Measurements from ENCODE around the gene ADRB1. TPM values are rescaled to one million over a fixed set of nuclear protein-coding genes. Genes with fewer than 3 reads are reported as not detected.

Gene ADRB1
- total RNA-seq: 26.4 TPM
- long read RNA-seq, transcript ADRB1-201 (1 exons, 2,853 nt): major isoform, 42 of 43 reads
- long read RNA-seq, partial matches to known transcripts: 0 of 43 reads
- long read RNA-seq, other reads (novel, unspliced or antisense): 1 of 43 reads

DNA sequence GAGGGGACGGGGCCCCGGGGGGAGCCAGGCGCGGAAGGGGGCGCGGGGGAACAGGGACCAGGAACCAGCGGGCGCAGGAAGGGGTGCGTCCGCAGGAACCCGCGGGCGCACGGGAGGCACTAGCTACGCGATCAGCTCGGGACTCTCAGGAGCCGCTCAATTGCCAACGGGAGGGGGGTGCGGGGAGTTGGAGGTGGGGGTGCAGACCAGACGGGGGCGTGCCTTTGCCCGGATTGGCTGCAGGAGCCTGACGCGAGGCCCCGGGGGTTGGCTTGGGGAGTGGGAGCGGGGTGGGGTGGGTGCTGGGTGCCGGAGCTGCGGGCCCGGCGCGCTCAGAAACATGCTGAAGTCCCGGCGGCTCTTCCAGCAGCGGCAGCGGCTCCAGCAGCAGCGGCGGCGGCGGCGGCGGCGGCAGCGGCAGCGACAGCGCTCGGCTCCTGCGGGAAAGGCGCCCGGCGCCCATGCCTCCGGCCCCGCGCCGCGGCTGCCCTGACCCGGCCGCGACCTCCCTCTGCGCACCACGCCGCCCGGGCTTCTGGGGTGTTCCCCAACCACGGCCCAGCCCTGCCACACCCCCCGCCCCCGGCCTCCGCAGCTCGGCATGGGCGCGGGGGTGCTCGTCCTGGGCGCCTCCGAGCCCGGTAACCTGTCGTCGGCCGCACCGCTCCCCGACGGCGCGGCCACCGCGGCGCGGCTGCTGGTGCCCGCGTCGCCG lies at the start of gene ADRB1:
Gene ADRB1, plus strand, starts transcription at position 335 of the 715 bp plus-strand sequence. Its CDS starts 267 bp downstream, at position 602.
- intact Hi-C loops (cut with DNase I): loop anchor here (2.0 to 5.0 kb wide), 5 partner anchors 59 to 189 kb away; partner anchors contain the start of genes DCLRE1A and NHLRC2

DNA sequence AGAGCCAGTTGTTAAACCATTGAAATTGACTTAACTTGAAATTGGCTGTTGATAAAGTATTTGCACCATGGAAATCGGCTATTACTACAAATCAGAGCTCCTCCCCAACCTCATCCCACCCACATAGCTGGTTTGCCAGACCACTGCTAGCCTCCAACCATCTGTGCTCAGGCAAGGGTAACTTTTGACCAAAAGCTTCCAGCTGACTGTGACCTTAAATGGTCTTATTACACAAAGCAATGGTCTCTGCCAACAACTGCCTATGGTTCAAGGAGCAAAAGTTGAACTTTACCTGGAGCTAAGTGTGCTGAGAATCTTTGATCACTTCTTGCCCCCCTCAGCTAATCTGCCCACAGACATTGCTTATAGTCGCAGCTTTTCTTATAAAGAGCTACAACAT lies 48.5 kb upstream of the ADRB1 start:
- no peak for DNase-seq (ENCODE audit: low spot score)
- intact Hi-C loops (cut with DNase I): no loop called here

More for the DNA sequence above, at the start of gene ADRB1:
- DNase-seq (ENCODE audit: low spot score): peak; percentile 93

DNA sequence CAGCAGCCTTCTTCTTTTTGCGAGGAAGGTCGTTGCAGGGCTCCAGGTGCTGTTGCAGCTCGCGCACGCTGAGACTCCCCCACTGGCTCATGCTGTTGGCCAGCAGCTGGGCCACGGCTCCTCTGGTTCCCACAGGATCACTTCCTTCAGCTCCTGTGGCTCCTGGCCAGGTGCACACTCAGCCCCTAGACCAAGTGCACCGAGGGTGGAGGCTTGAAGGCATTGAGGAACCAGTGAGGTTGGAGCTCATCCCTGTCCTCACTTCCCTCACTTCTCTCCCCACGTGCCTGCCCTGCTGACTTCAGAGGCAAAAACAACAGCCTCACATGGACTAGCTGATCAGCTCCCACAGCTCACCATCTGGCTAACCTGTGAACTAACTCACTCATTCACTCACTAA lies 46.2 kb upstream of the ADRB1 start:
- no peak for DNase-seq (ENCODE audit: low spot score)
- intact Hi-C loops (cut with DNase I): no loop called here

DNA sequence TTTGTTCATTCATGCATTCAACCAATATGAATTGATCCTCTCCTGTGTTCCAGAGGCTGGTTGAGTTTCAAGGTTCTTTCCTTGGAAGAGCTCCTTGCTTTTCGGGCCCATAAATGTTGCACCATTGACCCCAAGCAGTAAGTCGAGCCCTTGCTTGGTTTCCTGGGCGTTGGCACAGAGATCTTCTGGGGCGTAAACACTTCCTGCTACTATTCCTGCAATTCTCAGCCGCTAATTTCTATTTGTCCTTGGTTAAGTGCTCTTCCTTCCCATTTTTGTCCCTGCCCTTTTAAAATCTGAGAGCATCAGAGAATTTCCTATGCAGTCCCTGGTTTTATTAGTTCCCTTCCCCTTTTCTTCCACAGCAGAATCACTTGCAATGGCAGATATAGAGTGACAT lies 44.1 kb upstream of the ADRB1 start:
- DNase-seq (ENCODE audit: low spot score): no peak
- intact Hi-C loops (cut with DNase I): no loop called here

DNA sequence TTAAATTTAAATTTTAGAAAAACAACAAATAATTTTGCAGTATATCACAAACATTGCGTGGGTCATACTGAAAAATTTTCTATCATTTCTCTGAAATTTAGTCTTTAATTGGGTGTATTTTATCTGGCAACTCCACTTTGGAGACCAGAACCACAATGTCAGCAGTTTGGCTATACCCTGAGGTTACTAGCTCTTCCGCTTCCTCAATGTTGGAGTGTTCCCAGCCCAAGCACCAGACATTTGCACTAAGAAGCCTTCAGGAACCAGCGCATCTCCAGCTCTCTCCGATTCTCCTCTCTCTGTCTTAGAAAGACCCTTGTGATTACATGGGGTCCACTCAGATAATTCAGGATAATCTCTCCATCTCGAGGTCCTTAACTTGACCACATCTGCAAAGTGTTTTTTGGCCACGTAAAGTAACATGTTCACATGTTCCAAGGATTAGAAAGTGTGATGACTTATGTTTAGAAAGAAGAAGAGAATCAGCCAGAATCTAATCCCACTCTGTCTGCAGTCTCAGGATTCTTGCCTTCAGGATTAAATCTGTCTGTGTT lies 43.1 kb upstream of the ADRB1 start:
- intact Hi-C loops (cut with DNase I): no loop called here
- no peak for DNase-seq (ENCODE audit: low spot score)

DNA sequence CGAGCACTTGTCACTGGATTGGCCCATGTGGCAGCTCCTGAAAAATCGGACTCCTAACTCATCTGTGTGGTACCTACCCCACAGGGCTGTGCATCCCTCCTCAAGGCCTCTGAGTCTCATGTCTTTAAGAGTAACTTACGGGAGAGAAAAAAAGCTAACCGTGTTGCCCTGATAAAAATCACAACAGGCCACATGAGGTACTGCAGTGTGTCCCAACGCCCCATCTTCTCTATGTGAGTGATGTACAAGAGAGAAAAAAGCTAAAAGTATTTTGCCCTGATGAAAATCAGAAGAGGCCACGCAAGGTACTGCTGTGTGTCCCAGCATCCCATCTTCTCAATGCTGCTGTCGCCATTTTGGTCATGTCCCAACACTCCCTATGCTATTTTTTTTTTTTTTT lies 41.2 kb upstream of the ADRB1 start:
- intact Hi-C loops (cut with DNase I): no loop called here

DNA sequence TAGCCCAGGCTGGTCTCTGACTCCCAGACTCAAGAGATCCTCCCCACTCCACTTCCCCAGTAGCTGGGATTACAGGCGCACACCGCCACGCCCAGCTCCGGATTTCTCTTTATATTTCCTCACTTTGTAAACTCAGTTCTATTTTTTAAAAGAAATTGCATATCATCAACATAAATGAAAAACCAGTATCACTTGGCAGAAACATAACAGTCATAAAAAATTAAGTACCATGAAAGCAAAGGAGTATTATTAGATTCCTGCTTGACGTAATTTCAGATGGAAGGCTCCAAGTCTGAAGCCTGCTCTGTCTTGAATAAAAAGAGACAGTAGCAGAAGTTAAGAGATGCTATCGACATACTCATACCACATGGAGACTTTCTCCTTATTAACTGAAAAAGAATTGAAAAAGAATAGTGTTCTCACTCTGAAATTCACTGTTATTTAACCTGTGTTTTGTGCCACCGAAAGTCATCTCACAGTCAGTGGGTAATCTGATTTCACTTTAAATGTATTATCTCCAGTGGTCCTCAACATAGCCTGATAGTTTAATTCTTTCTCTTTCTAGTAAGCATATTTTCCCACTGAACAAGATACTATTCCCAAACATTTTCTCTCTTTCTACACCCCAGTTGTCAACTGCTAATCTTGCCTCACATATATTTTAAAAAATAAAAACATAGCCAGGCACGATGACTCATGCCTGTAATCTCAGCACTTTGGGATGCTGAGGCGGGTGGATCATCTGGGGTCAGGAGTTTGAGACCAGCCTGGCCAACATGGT lies 40.3 kb upstream of the ADRB1 start:
- no peak for DNase-seq (ENCODE audit: low spot score)
- intact Hi-C loops (cut with DNase I): no loop called here

More for the DNA sequence above, 41.2 kb upstream of the ADRB1 start:
- DNase-seq (ENCODE audit: low spot score): no peak

DNA sequence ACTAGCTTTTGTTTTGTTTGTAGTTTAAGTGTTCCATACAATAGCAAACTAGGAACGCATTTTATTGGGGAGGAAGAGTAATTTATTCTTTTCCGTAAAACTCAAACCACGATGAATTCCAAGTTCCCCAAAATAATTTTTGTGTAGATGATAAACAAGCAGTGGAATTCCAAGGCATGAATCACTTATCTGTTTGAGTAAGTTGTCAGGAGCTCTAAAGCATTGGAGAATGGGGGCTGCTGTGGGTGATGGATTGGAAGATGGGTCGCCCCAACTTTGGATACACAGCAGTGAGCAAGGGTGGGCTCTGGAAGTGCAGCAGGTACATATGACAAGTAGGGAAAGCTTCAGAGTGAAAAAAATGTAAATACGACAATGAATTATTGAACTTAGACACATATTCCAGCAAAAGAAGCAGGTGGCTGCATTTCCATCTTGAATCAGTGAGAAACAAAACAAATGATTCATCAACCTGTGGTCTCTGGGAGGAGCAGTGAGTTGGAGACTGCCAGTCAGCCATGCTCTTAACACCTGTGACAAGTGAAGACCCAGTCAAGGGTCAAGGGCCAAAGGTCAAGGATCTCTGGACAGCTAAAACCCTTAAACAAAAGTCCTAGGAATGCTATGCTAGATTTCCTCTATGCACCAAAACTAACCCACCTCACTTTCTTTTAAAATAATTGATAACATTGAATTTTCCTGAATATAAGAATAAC lies 34.2 kb upstream of the ADRB1 start:
- intact Hi-C loops (cut with DNase I): no loop called here
- DNase-seq (ENCODE audit: low spot score): no peak

DNA sequence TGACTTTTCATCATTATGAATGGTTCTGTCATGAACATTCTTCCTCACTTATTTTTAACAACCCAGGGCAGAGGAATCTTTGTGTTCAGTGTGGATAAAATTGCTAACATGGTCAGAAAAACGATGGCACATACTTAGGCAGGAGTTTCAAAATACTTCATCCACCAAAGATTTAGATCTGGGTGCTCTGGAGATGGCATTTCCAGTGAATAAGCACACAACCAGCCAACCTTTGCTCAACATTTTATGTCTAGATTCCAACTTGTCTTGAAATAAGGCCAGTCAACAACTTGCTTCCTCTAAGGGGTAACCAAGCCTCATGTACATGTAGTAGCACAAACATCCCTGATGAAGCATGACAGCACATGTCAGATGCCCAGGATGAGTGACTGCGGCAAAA lies 33.4 kb upstream of the ADRB1 start:
- no peak for DNase-seq (ENCODE audit: low spot score)
- intact Hi-C loops (cut with DNase I): no loop called here

DNA sequence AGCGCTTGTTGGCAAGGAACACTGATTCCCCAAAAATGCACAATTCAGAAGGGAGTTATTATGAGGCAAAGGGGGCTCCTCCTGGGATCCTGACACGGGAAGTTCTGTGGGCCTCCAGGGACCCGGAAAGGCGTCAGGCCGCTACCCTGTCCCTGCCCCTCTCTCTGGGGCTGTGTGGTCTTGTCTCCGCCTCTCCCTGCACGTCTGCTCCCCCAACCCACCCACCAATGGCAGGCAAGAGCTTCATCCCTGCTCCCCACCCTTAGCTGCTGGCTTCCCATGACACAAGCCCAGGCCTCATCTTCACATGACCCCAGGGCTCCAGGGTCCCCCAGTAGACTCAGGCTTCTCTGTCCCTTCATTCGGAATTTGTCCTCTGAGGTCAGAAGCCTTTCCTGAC lies 31.0 kb upstream of the ADRB1 start:
- intact Hi-C loops (cut with DNase I): no loop called here
- DNase-seq (ENCODE audit: low spot score): no peak

DNA sequence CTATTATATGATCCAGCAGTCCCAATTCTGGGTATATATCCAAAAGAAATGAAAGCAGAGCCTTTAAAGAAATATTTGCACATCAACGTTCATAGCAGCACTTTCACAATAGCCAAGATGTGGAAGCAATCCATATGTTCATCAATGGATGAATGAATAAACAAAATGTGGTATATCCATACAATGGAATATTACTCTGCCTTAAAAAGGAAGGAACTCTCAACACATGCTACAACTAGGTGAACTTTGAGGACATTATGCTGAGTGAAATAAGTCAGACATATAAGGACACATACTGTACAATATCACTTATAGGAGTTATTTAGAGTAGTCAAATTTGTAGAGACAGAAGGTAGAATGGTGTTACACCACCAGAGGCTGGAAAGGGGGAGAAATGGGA lies 28.0 kb upstream of the ADRB1 start:
- no peak for DNase-seq (ENCODE audit: low spot score)
- intact Hi-C loops (cut with DNase I): no loop called here

DNA sequence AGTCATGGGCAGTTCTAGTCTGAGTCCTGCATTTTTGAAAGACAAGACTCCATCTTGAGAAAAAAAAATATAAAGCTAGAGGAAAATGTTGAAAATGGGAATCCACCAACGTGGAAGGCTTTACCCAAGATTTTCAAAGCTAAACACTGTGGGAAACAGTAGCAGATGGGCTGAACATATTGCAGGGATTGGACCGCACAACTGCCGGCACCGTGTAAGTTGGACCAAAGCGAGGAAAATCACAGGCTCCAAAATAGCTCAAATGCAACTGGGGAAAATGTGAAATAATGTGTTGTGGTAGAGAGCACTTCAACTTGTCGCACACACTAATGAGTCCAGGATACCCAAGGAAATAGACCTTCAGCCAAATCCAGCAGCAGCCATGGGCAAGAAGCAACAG lies 26.4 kb upstream of the ADRB1 start:
- intact Hi-C loops (cut with DNase I): no loop called here
- no peak for DNase-seq (ENCODE audit: low spot score)

DNA sequence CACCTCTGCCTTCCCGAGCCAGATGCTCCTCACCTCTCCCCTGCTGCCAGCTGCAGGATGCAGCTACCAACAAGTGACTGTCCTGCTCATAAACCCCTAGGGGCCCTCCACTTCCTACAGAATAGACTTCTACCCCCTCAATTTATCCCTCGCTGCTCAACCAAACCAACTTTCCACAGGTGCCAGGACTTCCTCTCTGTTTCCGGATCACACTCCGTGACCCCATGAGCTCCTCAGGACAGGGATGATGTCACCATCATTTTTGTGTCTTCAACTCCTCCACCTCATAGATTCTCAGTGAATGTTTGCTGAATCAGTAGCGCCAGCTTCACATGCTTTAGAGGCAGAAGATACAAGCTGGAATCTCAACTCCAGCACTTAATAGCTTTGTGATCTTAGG lies 25.8 kb upstream of the ADRB1 start:
- intact Hi-C loops (cut with DNase I): no loop called here
- no peak for DNase-seq (ENCODE audit: low spot score)

DNA sequence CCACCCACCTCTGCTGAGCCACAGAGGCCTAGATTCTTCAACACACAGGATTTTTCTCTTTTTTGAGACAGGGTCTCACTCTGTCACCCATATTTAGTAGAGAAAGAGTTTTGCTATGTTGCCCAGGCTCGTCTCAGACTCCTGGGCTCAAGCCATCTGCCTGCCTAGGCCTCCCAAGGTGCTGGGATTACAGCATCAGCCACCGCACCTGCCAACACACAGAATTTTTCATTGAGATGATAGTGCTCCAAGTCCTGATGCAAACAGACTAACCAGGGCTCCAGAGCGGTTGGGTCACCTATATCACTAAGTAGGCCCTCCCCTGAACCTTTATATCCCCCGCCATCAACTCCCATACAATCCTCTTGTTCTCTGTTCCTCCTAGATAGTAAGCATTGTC lies 24.4 kb upstream of the ADRB1 start:
- intact Hi-C loops (cut with DNase I): no loop called here
- no peak for DNase-seq (ENCODE audit: low spot score)

DNA sequence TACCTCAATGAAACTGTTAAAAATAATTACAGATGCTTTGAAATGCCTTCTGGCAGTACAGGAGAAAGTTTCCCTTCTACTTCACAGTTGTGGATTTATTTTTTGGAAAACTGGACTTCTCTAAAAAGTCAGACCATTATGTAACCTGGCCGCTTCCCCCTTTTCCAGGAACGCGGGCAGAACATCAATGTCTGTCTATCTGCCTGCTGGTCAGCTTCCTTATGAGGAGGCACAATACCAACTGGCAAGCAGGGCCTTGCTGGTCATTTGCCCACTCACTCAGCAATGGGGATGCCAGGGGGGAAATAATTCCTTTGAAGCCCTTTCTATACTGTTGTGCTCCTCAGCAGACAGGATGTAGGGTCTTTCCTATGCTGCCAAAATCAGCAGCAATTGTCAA lies 22.5 kb upstream of the ADRB1 start:
- peak; percentile 75 for DNase-seq (ENCODE audit: low spot score)
- intact Hi-C loops (cut with DNase I): no loop called here

DNA sequence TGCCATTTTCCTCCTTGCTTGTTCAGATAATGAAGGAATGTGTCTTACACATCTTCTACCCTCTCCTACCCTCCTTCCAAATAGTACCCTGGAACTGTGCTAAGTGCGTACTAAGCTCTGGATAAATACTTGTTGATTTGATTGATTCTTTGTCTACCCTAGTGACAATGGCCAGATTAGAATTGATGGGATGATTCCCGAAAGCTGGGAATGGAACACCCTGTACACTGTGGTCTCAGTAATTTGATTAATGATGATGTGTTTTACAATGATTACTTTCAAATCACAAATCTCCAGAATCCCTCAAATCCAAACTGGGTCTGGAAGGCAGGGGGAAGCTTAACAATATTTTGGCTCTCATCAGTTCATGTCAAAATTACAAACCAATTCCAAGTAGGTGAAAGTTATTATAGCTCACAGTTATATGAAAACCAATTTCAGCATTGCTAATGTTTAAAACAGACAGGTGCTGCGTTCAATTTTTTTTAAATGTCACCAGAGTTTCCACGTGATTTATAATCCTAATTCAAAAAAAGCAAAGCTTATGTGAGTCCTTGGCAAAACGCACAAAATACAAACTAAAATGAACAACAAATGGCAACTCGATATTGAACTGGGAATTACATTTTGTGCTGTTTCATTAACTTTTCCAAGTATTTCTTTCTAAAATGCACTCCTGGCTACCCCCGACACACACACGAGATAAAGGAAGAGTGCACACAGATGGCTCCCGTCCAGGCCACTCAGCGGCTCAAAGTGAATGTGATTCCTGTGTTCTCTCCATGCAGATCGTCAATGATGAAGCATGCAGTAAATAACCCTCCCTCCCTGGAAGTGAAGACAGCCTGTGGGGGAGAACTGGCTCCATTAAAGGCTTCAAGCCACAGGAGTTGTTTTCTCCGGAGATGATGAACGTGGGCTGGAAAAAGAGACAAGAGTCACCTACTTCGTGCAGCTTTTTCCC lies 21.7 kb upstream of the ADRB1 start:
- no peak for DNase-seq (ENCODE audit: low spot score)
- intact Hi-C loops (cut with DNase I): no loop called here

DNA sequence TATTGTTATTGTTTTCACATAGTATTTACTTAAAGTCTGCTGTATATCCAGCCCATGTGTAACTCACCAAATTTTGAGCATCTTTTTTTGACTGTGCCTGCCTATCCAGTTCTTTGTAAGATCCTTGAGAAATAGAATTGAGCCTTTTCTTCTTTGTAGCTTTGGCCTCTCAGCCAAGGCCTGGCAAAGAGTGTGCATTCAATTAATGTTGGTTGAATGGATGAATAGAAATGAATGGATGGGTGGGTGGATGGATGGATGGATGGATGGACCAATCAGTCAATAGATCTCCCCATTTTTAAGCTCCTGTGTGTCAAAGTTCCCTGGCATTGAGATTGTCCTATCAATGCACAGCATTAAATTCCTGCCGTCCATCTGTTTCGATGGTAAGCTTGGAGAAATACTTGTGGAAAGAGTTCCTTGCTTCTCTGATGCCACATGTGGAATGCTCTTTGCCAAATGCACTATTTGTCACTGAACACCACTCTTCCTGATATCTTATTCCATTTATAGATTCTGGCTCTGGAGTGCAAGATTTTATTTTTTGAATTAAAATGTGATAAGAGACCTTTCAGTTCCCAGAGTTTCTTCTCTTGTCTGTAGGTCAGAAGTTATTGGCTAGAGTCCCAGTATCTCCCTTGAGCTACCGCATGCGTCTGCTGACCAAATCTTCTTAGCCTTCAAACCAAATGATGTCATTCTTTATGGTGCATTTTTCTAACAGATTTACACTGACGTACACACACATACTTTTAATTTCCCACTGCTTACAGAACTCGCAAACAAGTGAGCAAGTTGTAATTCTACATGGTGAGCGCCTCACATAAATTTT lies 20.7 kb upstream of the ADRB1 start:
- DNase-seq (ENCODE audit: low spot score): no peak
- intact Hi-C loops (cut with DNase I): no loop called here

Measured in cardiac septum (tissue), 1 donor.